HG02759 (cell line): Measurements from ENCODE around the gene LIPC.

Experiments
- ATAC-seq: cut with Tn5 transposase; IDR thresholded peaks from one replicate; pipeline ENCODE4 v1.9.1; 2021; ENCODE audit warnings: mild to moderate bottlenecking, moderate library complexity; ENCODE audit not compliant: unreplicated experiment

Gene LIPC

DNA sequence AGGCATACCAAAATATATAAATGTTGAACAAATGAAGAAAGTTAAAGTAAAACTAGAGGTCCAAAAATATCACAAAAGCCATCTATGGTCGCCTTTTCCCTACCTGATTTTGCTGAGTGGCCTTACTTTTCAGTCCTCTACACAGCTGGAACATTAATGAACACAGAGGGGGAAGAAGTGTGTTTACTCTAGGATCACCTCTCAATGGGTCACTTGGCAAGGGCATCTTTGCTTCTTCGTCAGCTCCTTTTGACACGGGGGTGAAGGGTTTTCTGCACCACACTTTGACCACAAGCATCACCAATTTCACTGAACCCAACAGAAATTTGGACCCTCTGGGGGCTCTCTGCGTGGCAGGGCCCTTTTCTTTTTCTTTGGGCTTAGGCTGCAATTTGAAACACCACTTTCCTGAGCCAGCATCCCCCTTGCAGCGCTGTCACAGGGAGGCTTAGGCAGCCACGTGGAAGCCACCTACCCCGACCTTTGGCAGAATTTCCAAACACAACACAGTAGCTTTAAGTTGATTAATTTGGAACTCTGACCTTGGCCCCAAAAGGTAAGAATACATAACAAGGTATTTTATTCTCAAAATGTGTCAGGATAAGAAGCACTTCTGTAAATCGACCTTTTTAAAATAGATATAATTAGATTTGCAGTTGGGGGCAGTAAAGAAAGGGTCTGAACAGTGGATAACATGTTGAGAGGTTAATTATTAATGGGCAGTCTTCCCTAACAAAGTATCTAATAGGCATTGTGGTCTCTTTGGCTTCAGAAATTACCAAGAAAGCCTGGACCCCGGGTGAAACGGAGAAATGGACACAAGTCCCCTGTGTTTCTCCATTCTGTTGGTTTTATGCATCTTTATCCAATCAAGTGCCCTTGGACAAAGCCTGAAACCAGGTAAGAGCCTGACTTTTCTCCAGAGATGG lies at the start of gene LIPC:
TSS of gene LIPC (plus strand) at position 771 of the 929 bp plus-strand sequence. CDS start at position 813, 42 bp downstream.
- no peak for ATAC-seq

DNA sequence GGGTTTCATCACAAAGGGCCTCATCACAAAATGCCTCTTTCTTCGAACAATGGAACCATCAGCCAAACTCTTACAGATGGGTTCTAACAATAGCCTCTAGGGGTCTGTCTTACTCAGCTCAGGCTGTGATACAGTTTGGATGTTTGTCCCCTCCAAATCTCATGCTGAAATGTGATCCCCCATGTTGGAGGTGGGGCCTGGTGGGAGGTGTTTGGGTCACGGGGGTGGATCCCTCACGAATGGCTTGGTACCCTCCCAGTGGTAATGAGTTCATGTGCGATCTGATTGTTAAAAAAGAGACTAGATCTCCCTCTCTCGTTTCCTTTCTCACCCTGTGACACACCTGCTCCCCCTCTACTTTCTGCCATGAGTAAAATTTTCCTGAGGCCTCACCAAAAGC lies 47.9 kb upstream of the LIPC start:
- no peak for ATAC-seq

DNA sequence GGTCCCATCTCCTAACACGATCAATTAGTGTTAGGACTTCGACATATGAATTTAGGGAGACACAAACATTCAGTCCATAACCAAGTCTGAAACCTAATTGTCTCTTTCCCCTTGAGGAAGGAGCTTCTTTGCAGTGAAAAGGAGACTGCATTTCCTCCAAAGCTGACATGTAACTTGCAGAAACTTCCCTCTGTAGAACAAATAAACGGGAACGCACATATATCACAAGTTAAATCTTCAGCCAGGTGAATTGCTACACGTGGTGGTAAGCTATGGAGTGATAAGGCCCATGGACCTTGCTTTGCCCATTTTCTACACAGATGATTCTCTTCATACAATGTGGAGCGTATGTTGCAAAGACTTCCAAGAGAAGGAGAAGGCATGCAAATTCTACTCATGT lies 47.1 kb upstream of the LIPC start:
- no peak for ATAC-seq

DNA sequence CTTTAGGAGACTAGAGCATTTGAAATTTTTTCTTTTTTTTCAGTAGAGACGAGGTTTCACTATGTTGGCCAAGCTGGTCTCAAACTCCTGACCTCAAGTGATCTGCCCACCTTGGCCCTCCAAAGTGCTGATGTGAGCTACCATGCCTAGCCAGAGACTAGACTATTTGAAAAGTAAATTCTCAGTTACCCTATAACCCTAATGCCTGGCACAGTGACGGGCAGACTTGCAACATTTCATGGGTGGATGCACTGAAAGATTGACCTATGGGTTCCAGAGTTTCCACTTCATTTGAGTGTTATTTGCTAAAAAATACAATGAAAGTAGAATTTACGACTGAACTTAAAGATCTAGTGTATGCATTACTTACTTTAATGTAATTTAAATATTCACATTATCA lies 45.7 kb upstream of the LIPC start:
- no peak for ATAC-seq

DNA sequence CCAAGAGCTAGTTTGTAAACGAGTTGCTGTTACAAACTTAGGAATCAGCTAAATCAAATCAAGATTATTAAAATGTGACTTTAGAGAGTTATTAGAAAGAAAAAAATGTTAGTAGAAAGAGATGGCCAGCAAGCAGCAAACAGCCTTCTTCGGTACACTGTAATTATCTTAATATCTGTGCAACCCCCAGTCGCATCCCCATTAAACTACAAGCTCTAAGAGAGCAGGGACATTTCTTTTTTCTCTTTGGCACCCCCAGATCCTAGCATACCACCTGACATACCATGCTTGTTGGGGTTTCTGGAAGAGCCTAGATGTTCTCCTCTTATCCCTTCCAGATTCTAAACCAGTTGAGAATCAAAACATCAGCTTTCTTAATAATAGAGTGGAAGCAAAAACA lies 45.1 kb upstream of the LIPC start:
- no peak for ATAC-seq

DNA sequence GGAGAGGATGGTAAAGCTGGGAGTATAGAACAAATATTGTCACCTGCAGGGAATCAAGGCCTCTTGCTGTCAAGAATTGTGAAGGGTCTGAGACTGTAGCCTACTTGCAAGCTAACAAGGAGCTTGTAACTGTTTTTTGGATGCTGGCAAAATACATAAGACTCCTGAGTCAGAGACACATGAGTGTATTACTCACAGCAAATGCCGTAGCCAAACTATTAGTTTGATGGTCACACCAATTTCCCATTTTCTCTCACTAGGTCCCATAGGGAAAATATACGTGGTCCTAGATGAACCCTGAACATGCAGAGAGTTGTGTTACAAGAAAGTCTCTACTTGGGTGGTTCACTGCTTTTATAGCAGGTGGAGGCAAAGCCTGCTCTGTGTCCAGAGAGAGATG lies 44.7 kb upstream of the LIPC start:
- ATAC-seq: no peak

DNA sequence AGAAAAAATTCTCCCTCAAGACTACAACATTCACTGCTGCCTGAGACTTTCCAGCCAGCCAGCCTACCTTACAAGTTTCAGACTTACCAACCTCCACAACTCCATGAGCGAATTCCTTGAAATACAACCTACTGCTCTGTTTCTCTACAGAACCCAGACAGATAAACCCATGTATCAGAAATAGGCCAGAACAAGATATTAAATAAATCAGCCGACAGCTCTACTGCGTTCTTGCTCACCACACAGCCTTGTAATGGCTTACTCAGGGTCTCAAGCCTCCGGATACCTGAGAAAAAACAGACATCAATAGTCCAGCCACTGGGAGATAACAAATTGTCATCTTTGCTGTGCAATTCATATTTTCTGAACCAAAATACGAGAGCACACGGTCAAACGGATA lies 43.6 kb upstream of the LIPC start:
- ATAC-seq: no peak

DNA sequence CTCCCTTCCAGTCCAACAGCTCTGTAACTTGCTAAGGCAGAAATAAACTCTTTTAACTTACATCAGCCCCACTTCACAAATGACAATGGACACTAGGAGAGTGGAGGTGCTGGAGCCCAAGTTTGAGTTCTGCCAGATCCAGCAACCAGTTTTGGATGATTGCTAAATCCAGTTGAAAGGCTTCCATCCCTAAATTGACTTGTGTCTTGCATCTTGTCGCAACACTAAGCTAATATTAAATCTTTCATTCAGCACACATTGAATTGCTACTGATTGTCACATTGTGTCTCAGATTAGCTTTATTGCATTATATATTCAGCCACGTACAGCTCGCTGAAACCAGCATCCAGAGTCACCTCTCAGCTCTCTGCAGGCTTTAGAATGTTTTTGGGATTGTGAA lies 41.7 kb upstream of the LIPC start:
- no peak for ATAC-seq

DNA sequence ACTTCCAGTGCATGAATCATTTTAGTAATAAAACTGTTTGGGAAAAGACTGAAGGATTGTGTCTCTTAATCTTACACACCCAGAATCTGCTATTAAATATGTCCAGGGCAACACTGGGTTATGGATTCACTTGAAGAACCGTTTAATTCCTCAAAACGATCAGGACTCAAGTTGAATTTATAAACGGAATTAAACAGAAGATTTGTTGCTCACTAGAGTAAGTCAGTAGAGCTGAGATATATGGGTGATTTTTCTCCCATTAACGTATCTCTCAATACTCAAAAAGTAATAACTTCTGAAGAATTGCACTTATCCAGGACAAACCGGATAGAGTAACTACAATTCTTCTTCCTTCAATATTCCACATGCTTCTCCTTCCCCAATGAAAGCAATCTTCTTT lies 41.1 kb upstream of the LIPC start:
- ATAC-seq: no peak

DNA sequence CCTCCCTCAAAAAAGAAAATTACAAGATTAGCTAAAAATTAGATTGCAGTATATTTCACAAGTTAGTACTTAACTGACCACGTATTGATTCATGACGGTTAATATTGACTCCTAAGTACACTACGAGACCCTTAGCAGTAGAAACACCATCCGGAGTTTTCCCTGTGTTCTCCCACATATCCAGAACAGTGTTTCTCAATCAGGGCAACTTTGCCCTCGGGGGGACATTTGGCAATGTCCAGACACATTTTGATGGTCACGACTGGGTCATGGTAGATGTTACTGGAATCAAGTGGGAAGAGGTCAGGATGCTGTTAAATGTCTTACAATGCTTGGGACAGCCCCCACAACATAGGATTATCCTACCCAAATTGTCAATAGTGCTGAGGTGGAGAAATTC lies 40.7 kb upstream of the LIPC start:
- no peak for ATAC-seq

DNA sequence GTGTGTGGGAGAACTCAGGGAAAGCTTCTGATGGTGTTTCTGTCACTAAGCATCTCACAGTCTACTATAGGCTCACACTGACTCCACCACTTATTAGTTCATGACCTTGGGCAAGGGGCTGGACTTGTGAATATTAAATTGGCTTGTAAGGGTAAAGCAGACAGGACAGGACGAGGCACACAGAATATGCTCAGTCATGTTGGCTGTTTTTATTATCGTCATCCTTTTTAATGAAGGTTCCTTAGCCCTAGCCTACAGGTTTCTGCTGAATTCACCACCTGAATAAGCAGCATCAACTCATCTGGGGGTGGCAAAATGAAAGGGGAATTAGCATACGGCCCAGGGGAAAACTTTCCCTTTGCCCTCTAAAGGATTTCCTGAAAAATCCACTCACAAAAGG lies 39.6 kb upstream of the LIPC start:
- no peak for ATAC-seq

DNA sequence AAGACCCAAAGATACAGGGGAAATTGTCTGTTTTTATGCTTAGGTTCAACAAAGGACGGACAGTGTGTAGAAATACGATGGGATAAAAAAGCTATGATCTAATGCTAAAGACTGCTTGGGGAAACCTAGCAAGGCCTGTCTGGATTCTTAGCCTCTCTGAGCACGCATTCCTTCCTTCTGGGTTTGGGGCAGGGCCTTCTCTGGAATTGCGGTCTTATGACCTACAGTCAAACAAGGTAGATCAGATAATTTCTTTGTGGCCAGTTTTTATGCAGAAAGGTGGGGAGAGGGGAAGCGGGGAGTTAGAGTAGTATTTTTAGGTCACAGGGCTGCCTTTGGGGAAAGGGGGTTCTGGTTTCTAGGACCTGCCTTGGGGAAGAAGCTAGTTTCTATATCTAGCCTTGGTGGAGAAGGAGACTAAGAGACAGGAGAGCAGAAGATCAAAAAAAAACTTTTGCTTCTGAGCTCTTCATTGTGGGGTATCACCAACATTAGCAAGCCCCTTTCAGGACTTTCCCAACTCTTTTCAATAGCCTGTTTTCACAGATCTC lies 39.1 kb upstream of the LIPC start:
- ATAC-seq: no peak

DNA sequence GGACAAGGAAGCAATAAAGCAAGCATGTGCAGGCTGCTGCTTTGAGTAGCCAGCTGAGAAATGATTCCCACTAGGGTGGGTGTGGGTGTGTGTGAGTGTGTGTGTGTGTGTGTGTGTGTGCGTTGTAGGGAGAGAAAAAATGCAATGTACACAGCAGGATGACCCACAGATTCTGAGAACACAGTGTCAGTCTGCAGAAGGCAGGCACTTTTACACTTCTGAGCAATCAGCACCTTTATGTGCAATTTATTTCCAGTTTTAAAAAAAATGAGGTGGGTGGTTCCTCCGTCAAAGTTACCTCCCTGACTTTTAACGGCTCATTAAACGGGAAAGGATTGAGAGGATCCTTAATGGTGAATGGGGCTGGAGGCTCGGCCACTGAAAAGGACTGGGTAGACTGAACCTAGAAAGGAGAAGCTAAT lies 38.5 kb upstream of the LIPC start:
- ATAC-seq: no peak

DNA sequence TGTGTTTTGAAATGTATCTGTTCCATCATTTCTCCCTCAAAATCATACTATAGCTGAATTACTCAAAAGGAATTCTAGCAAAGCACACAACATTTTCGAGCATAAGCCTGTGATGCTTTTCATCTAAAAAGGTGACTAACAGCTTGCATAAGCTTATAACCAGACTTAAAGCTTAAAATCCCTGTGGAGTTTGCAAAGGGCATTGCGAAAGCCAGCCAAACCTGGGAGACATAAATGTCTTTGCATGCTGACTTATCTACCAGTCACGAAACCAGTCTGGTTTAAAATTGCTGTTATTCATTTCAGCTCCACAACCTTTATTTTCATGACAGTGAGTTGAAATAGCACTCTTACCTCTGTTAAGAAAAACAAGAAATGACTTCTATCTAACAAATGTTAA lies 35.6 kb upstream of the LIPC start:
- ATAC-seq: no peak

DNA sequence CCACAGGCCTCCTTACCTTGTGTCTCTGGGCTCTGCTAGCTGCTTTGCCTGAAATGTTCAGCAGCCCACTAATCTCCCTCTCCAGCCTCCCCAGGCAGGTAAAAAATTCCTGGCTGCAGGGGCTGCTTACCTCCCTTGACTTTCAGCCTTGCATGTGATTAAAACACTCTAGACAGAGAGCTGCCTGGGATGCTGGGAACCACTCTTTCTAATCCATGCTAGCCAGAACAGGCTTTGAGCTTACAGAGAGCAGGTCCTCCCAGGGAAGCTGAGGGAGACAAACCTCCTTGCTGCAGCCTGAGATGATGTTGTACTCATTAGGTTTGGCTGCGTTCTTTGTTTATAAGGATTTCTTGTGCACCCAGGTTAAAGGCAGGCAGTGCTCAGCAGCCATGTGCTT lies 33.7 kb upstream of the LIPC start:
- ATAC-seq: no peak

DNA sequence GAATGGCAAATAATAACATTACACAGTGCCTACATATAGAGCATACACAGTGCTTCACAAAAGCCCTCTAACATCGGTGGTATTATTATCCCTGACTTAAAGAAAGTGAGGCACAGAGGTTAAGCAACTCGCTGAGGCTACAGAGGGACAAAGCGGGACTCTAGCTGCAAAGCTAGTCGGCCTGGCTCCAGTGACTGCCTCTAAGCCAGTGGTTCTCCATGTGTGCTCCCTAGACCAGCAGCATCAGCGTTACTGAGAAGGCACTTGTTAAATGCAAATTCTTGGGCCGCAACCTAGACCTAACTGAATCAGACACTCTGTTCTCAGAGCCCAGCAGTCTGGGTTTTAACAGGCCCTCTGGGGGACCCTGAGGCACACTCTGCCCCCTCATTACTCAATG lies 33.1 kb upstream of the LIPC start:
- no peak for ATAC-seq

DNA sequence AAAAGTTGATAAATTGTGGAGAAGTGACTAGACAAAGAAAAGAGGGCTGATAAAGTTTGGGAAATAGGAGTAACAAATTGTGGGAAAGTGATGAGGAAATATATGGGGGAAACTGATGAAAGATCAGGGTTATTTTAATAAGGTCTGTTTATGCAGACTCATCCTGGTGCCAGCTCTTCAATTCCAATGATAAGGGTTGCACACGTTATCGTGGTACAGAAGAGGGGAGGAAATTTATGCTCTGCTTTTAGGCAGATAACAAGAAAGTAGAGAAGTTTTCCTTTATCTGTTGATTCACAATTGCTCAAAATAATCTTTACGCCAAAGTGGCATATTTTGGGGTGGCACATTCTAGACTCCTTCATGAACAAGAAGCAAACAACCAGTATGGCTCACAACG lies 32.1 kb upstream of the LIPC start:
- ATAC-seq: no peak

DNA sequence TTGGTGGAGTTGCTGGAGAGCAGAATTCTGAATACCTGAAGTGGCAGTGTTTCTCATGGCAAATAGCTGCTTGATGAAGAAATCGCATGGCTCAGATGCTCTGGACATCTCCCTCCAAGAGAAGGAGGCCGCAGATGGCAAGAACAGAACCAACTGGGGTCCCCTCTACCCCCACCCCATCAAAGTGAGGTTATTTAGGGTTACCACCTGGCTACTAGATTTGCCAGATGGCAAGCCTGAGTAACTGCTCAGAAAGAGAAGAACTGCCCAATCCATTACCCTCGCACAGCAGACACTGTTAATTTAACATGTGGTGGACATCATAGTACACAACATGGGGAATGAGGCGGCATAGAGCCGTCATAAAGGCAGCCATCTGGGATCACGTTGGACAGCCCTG lies 30.5 kb upstream of the LIPC start:
- no peak for ATAC-seq

DNA sequence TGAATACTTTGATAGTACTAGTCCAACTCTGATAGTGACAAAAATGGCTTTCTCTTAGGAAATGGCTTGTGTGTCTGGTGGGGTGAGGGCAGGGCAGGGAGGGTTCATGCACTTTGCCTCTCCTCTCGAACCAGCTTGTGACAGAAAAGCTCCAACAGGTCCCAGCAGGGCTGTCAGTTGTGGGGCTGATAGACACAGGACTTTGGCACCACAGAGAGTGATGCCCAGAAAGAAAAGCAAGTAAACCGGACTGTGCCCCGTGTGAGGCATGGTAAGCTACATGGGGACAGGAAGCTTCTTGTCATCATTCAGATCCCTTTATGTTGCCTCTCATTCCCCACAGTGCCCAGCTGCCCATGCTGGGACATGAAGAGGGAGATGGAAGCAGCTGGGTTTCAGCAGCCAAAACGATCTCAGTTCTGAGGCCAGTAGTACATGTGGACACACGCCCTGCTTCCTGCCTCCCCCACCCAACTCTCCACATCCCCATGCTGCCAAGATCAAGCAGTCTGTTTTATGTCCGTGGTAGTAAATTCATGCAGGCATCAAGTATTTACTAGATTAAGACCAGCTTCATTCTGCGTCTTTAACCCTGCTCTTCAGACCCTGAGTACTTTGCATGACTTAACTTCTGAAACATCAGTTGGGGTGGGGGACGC lies 29.7 kb upstream of the LIPC start:
- no peak for ATAC-seq

DNA sequence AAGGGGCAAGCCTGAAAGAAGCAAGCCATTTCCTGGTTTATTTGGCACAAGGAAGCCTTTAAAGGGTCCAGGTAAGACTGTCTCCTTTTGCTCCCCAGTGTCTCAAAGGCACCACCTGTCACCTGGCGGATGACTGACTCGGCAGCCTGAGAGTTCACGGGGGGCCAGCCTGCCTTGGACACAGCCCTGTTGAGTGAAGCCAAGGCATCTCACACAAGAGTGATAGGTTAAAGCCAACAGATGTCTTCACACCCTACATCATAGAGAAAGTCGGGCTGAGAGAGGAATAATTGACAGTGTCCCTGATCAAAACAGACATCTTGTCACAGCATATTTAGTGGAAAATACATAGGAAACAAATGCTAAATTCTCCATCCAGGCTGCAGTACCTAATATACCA lies 28.2 kb upstream of the LIPC start:
- no peak for ATAC-seq

DNA sequence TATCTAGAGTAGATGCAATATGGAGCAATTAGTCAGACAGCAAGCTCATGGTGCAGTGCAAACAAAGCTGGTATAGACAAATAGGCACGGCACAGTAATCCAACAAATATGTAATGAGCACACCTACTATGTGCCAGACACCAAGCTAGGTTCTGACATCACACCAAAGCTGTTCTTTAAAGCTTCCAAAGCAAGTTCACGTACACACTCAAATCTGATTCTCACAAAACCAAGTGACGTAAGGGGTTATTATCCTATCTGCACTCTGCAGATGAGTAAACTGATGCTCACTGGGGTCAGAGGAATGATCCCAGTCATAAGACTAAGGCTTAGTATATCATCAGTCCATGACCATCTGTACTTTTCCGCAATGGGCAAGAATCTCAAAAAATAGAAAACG lies 27.8 kb upstream of the LIPC start:
- no peak for ATAC-seq

DNA sequence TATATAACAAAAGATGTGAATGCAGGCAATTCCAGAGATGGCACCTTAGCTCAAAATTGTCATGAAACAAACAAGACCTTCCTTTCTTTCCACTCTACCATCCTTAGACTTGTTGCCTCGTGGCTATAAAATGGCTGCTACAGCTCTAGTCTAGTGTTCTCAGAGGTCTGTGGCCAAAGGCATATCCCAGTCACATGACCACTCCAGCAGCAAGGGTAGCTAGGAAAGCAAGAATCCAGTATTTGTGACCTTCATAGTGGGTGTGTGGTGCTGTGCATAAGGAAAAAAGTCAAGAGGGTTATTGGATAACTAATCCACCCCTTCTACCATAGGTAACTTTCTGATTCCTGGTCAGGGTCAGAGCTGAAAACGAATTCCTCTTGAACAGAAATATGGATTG lies 27.1 kb upstream of the LIPC start:
- no peak for ATAC-seq
